ENCODE data around the gene MYBPC3.
"Not testable (repeated sequence)": the region's sequence is repeated elsewhere in the genome, so short reads cannot be mapped to it uniquely, and the experiment has no call there.

Gene MYBPC3

DNA sequence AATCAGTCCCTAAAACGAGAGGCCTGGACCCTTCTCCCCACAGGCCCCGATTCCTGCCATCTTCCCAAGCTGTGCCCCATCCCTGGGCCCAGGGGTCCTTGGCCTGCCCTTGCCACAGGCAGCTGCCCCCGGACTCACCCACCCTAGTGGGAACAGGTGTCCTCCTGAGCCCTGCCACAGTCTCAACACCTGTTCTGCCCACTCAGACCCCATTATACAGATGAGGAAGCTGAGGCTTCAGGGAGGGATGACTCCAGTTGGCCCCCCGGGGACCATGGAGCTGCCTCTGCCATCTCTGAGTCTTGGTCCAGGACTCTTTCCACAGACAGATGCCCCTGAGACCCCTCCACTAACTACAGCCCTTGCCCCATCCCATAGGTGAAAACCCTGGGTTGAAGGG lies 15.9 kb downstream of the MYBPC3 start:
- in situ Hi-C loops (cut with MboI; ENCODE audit: low sequenced_read_pairs, unreplicated experiment): no loop called here
- TF ChIP-seq CTCF (IDR thresholded peaks at IDR 0.05; ENCODE audit: borderline replicate concordance, control extremely low read depth, extremely low read depth, insufficient read depth, missing control alignments): no peak
- no peak for DNase-seq (ENCODE audit: low spot score)

- no peak for TF ChIP-seq CTCF (IDR thresholded peaks at IDR 0.05; ENCODE audit: borderline replicate concordance, control extremely low read depth, extremely low read depth, insufficient read depth, missing control alignments)
- DNase-seq (ENCODE audit: low spot score): no peak
- in situ Hi-C loops (cut with MboI; ENCODE audit: low sequenced_read_pairs, unreplicated experiment): no loop called here
Observed at GRCh38 chr11:47335733-47336132, 16.8 kb downstream of the MYBPC3 start.

DNA sequence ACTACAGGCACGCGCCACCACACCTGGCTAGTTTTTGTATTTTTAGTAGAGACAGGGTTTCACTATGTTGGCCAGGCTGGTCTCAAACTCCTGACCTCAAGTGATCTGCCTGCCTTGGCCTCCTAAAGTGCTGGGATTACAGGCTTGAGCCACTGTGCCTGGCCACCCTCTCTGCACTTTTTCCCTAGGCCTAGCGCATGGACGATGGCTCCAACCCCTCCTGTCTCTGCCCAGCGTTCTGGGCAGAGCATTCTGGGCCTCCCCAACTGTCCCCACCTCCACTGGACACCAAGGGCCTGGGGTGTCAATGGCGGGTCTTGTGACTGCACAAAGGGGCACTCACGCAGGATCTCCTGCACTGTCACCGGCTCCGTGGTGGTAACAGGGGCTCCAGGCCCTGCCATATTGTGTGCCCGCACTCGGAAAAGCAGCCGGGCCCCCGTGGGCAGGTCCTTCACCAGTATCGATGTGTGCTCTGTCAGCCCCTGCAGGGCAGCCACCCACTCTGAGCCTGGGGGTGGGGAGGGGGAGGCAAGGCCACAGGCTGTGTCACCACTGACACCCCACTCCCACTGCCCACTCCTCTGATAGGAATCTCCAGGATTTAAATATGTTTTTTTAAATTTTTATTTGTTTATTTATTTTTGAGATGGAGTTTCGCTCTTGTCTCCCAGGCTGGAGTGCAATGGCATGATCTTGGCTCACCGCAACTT lies 17.6 kb downstream of the MYBPC3 start:
- in situ Hi-C loops (cut with MboI; ENCODE audit: low sequenced_read_pairs, unreplicated experiment); DNase-seq (ENCODE audit: low spot score): not testable (repeated sequence)

DNA sequence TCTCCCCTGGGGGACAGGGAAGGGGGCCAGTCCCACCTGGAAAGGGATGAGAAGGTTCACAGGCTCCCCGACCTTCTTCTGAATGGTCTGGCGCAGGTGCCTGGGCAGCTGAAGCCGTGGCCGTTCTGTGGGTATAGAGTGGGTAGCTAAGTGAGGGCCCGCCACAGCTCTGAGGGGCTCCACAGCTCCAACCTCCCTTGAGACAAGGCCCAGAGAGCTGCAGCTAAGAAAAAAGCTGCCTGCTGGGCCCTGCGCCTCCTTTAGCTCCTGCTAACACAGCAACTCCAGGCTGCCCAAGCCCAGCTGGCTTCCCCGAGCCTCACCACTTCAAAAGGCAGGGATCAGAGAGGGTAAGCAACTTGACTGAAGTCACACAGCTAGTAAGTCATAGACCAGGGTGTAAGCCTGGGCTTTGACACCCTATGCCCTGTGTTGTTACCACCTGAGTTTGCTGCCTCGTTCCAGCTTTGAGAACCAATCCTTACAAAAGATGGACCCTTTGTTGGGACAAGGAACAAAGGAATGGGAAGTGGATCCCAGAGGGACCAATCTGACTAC lies 18.5 kb downstream of the MYBPC3 start:
- in situ Hi-C loops (cut with MboI; ENCODE audit: low sequenced_read_pairs, unreplicated experiment): no loop called here
- DNase-seq (ENCODE audit: low spot score): no peak
- no peak for TF ChIP-seq CTCF (IDR thresholded peaks at IDR 0.05; ENCODE audit: borderline replicate concordance, control extremely low read depth, extremely low read depth, insufficient read depth, missing control alignments)

GRCh38 chr11:47333526-47333845 lies 19.0 kb downstream of the MYBPC3 start:
- DNase-seq (ENCODE audit: low spot score): no peak
- in situ Hi-C loops (cut with MboI; ENCODE audit: low sequenced_read_pairs, unreplicated experiment): no loop called here

DNA sequence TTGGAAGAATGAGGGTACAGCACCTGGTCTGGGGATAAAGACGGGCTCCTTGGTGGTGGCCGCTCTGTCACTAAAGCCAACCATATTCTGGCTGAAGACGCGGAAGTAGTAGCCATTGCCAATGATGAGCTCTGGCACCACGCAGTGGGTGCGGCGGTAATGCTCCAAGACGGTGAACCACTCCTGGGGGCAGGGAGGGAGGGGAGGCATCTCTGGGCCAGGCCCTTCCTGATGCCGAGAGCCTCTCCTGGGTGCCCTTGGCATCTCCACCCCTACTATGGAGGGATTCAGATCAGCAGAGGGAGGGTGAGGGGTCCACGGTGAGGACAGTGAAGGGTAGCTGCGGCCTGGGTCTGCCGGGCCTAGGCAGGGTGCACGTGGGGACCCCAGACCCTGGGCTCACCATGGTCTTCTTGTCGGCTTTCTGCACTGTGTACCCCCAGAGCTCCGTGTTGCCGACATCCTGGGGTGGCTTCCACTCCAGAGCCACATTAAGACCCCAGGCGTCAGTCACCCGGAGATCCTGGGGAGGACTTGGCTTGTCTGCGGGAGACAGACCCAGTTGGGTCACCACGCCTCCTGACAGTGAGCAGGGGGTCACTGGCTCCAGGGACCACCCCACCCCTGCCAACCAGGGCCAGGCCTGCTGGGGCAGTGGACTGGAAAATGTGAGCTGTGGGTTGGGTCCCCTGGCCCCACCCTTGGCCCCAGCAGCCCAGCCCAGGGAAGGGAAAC lies 19.5 kb downstream of the MYBPC3 start:
- in situ Hi-C loops (cut with MboI; ENCODE audit: low sequenced_read_pairs, unreplicated experiment): no loop called here
- TF ChIP-seq CTCF (IDR thresholded peaks at IDR 0.05; ENCODE audit: borderline replicate concordance, control extremely low read depth, extremely low read depth, insufficient read depth, missing control alignments): no peak
- DNase-seq (ENCODE audit: low spot score): no peak

More at GRCh38 chr11:47333526-47333845, 19.0 kb downstream of the MYBPC3 start:
- no peak for TF ChIP-seq CTCF (IDR thresholded peaks at IDR 0.05; ENCODE audit: borderline replicate concordance, control extremely low read depth, extremely low read depth, insufficient read depth, missing control alignments)

DNA sequence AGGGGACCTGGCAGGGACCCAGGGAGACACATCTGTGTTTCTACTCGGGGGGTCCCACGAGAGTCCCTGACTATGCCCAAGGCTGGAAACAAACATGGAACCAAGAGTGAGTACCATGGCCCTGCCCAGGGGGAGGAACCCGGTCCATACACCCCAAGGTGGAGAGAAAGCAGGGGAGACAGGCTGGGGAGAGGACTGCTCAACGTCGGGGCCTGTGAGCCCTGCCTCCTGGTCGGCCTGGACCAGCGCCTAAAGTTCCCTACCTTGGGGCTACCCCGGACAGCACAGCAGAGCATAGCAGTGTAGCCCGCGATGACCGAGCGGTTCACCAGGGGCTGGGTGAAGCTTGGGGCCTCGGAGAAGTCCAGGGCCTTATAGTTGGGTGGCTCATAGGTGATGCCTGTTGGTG lies 20.2 kb downstream of the MYBPC3 start:
- in situ Hi-C loops (cut with MboI; ENCODE audit: low sequenced_read_pairs, unreplicated experiment): no loop called here
- no peak for DNase-seq (ENCODE audit: low spot score)
- no peak for TF ChIP-seq CTCF (IDR thresholded peaks at IDR 0.05; ENCODE audit: borderline replicate concordance, control extremely low read depth, extremely low read depth, insufficient read depth, missing control alignments)
